ENCODE results near the gene MREG.

Gene MREG

GRCh38 chr2:215968499-215968898, 44.9 kb downstream of the MREG start:
- TF ChIP-seq, protein P1, sequence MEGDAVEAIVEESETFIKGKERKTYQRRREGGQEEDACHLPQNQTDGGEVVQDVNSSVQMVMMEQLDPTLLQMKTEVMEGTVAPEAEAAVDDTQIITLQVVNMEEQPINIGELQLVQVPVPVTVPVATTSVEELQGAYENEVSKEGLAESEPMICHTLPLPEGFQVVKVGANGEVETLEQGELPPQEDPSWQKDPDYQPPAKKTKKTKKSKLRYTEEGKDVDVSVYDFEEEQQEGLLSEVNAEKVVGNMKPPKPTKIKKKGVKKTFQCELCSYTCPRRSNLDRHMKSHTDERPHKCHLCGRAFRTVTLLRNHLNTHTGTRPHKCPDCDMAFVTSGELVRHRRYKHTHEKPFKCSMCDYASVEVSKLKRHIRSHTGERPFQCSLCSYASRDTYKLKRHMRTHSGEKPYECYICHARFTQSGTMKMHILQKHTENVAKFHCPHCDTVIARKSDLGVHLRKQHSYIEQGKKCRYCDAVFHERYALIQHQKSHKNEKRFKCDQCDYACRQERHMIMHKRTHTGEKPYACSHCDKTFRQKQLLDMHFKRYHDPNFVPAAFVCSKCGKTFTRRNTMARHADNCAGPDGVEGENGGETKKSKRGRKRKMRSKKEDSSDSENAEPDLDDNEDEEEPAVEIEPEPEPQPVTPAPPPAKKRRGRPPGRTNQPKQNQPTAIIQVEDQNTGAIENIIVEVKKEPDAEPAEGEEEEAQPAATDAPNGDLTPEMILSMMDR (IDR thresholded peaks at IDR 0.05) = no peak

- TF ChIP-seq, protein P1 (IDR thresholded peaks at IDR 0.05) = no peak
These were observed 45.6 kb downstream of the MREG start for GRCh38 chr2:215967590-215968378.

DNA sequence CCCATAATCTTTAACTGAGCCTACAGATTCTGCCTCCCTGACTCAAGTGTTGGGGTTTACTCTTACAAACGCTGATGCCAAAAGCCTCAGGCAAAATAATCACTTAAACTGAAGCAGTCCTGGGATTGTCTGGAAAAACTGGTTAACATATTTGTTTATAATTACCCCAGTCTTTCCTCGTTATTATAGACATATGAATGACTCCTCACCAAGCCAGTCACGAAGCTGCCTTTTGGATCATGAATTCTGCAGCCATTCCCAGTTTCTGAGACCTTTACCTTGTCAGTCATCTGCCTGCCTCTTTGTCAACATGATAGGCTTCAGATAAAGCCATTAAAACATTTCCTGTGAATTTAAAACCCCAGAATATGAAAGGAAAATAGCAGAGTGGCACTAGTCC, 46.4 kb downstream of the MREG start:
- TF ChIP-seq, protein P1 (IDR thresholded peaks at IDR 0.05) = no peak

- TF ChIP-seq, protein P1 (IDR thresholded peaks at IDR 0.05) = no peak
These were observed 47.1 kb downstream of the MREG start for GRCh38 chr2:215966274-215966673.

- TF ChIP-seq, protein P1 (IDR thresholded peaks at IDR 0.05) = no peak
These were observed 47.7 kb downstream of the MREG start for GRCh38 chr2:215965532-215966165.

- TF ChIP-seq, protein P1 (IDR thresholded peaks at IDR 0.05) = no peak
These were observed 51.4 kb downstream of the MREG start for GRCh38 chr2:215961981-215962380.

DNA sequence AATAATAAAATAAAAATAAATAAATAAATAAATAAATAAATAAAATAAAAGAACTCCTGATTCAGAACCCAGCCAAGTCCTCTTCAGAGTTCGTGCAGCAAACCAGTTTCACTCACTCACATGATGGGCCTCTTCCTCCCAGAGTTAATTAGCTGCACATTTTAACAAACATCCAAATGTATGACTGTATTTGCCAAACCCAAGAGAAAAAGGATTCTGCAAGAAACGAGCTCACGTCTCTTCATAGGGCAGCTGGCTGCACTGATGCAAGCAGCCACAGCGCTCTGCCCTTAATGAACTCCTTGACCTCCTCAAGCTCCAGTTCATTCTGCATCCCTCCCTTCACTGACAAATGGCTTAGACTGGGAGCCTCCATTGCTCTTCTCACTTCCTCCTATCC, 55.1 kb downstream of the MREG start:
- TF ChIP-seq, protein P1 (IDR thresholded peaks at IDR 0.05) = no peak

Data from LNCAP (cell line).